GM18511 (cell line): ENCODE data around the gene GPR21.

Source experiments
- ATAC-seq: cut with Tn5 transposase; IDR thresholded peaks from one replicate; pipeline ENCODE4 v1.9.1; 2021; ENCODE audit warnings: mild to moderate bottlenecking, moderate library complexity; ENCODE audit not compliant: unreplicated experiment

The GPR21 gene

GRCh38 chr9:123031963-123032362 is 1.5 kb upstream of the GPR21 start:
- ATAC-seq: no peak

- ATAC-seq: no peak
Observed at GRCh38 chr9:123033864-123034601, 566 bp downstream of the GPR21 start.

GRCh38 chr9:123034881-123035510 is 1.5 kb downstream of the GPR21 start:
- ATAC-seq: no peak

GRCh38 chr9:123035791-123036190 is 2.3 kb downstream of the GPR21 start:
- no peak for ATAC-seq

- ATAC-seq: no peak
Observed at GRCh38 chr9:123036893-123037545, 3.6 kb downstream of the GPR21 start.

GRCh38 chr9:123039617-123040219 is 6.3 kb downstream of the GPR21 start:
- no peak for ATAC-seq

- no peak for ATAC-seq
Observed at GRCh38 chr9:123040801-123041200, 7.3 kb downstream of the GPR21 start.

- ATAC-seq: no peak
Observed at GRCh38 chr9:123041489-123041888, 8.0 kb downstream of the GPR21 start.

GRCh38 chr9:123043081-123043939 is 9.8 kb downstream of the GPR21 start:
- no peak for ATAC-seq

GRCh38 chr9:123044586-123044985 is 11.1 kb downstream of the GPR21 start:
- ATAC-seq: no peak

GRCh38 chr9:123046406-123047195 is 13.1 kb downstream of the GPR21 start:
- no peak for ATAC-seq

- ATAC-seq: no peak
Observed at GRCh38 chr9:123048748-123049147, 15.3 kb downstream of the GPR21 start.

GRCh38 chr9:123049589-123050222 is 16.2 kb downstream of the GPR21 start:
- ATAC-seq: no peak

GRCh38 chr9:123053046-123053445 is 19.6 kb downstream of the GPR21 start:
- ATAC-seq: no peak

- ATAC-seq: no peak
Observed at GRCh38 chr9:123053711-123054110, 20.2 kb downstream of the GPR21 start.

GRCh38 chr9:123058834-123059233 is 25.4 kb downstream of the GPR21 start:
- no peak for ATAC-seq

GRCh38 chr9:123059472-123060220 is 26.2 kb downstream of the GPR21 start:
- no peak for ATAC-seq

GRCh38 chr9:123061216-123061615 is 27.7 kb downstream of the GPR21 start:
- ATAC-seq: no peak
